ENCODE measurements around the gene HMGCR. TPM values are rescaled to one million over a fixed set of nuclear protein-coding genes. Genes with fewer than 3 reads are reported as not detected.

The HMGCR gene
- total RNA-seq, 1 donor: 49.3 TPM

DNA sequence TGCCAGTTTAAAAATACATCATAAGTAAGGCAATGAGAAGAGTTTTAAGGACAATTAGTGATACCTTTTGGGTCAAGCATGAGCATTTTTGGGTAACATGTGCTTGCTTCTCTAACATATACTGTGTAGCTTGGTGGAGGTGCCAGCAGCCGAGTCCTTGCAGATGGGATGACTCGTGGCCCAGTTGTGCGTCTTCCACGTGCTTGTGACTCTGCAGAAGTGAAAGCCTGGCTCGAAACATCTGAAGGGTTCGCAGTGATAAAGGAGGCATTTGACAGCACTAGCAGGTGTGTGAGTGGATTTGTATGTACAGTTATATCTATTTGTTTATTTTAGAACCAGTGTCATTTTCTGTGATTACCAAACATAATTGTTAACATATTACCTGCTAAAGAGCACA, 18.2 kb downstream of the HMGCR start:
- no peak for DNase-seq (ENCODE audit: low read depth)
- TF ChIP-seq, protein P1, sequence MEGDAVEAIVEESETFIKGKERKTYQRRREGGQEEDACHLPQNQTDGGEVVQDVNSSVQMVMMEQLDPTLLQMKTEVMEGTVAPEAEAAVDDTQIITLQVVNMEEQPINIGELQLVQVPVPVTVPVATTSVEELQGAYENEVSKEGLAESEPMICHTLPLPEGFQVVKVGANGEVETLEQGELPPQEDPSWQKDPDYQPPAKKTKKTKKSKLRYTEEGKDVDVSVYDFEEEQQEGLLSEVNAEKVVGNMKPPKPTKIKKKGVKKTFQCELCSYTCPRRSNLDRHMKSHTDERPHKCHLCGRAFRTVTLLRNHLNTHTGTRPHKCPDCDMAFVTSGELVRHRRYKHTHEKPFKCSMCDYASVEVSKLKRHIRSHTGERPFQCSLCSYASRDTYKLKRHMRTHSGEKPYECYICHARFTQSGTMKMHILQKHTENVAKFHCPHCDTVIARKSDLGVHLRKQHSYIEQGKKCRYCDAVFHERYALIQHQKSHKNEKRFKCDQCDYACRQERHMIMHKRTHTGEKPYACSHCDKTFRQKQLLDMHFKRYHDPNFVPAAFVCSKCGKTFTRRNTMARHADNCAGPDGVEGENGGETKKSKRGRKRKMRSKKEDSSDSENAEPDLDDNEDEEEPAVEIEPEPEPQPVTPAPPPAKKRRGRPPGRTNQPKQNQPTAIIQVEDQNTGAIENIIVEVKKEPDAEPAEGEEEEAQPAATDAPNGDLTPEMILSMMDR (IDR thresholded peaks at IDR 0.05; ENCODE audit: insufficient read depth, low read length): no peak
- no peak overlapping the region for H3K4me3 ChIP-seq (ENCODE audit: low read depth, low read length)

DNA sequence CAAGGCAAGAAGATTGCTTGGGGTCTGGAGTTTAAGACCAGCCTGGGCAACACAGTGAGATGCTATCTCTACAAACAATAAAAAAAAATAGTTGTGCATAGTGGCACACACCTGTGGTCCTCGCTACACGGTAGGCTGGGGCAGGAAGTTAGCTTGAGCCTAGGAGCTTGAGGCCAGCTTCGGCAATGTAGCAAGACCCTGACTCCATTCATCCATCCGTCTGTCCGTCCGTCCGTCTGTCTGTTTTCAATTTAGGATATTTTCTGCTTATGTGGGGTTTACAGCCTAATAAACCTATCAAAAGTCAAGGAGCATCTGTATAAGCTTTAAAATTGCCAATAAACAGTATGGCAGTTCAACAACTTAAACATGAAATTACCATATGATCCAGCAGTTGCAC, 19.7 kb downstream of the HMGCR start:
- H3K4me3 ChIP-seq (ENCODE audit: low read depth, low read length): no peak overlapping the region
- DNase-seq (ENCODE audit: low read depth): no peak
- TF ChIP-seq, protein P1 (IDR thresholded peaks at IDR 0.05; ENCODE audit: insufficient read depth, low read length): no peak

DNA sequence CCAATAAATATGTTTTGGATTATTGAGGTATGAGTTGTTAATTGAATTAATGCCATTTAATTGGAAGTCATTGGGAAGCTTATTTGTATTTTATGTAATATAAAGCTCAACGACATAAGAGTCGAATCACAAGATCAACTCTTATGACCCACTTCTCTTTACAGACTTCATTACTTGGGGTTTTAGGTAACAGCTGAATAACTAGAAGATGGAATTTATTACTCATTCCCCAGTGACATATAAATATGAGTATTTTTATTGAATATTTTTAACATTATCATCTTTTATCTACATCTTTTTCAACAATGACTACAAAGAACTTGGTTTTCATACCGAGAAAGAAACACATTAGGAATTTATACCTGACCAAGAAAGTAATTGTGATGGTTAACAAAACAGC, 21.1 kb downstream of the HMGCR start:
- no peak overlapping the region for H3K4me3 ChIP-seq (ENCODE audit: low read depth, low read length)
- TF ChIP-seq, protein P1 (IDR thresholded peaks at IDR 0.05; ENCODE audit: insufficient read depth, low read length): no peak
- no peak for DNase-seq (ENCODE audit: low read depth)

DNA sequence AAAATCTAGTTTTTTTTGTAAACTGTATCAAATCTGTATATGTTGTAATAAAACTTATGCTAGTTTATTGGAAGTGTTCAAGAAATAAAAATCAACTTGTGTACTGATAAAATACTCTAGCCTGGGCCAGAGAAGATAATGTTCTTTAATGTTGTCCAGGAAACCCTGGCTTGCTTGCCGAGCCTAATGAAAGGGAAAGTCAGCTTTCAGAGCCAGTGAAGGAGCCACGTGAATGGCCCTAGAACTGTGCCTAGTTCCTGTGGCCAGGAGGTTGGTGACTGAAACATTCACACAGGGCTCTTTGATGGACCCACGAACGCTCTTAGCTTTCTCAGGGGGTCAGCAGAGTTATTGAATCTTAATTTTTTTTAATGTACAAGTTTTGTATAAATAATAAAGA, 24.3 kb downstream of the HMGCR start:
- TF ChIP-seq, protein P1 (IDR thresholded peaks at IDR 0.05; ENCODE audit: insufficient read depth, low read length): no peak
- no peak overlapping the region for H3K4me3 ChIP-seq (ENCODE audit: low read depth, low read length)
- DNase-seq (ENCODE audit: low read depth): no peak

DNA sequence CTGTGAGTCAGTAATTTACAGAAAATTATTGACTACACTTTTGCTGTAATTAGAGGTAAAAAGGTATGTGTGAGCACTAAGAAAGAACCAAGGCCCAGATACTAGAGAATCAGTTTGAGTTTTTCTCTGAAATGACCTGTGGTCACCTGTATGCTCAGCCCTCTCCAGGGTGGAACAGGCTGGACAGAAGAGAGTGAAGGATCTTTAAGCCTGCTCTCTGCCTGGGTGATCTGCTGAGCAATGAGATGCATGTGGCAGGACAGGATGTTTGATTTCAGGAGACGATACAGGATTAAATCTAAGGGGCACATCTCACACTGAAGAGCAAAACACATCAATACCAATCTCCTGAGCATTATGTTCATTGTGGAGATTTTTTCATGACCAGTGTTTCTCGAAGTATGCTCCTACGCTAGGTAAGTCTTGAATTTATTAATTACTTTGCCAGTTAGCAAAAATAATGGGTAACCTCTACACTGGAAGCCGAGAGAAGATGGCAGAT, 25.5 kb downstream of the HMGCR start:
- no peak for DNase-seq (ENCODE audit: low read depth)
- H3K4me3 ChIP-seq (ENCODE audit: low read depth, low read length): no peak overlapping the region
- TF ChIP-seq, protein P1 (IDR thresholded peaks at IDR 0.05; ENCODE audit: insufficient read depth, low read length): no peak

DNA sequence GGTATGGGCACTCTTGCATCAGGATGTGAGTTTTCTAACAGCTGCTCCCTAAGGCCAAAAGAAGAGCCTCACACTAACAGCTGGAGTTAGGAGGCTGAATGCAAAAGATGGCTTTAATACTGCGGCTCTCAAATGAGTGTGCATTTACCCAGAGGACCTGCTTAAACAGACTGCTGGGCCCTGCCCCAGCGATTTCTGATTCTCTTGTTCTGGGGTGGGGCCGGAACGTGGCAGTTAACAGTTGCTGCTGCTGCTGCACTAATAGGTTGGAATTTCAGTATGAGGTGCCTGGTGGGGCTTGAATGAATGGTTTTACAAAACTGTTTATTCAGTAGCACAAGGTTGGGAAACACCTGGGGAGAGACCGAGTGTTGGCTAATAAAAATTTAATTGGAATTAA, 26.1 kb downstream of the HMGCR start:
- TF ChIP-seq, protein P1 (IDR thresholded peaks at IDR 0.05; ENCODE audit: insufficient read depth, low read length): no peak
- no peak overlapping the region for H3K4me3 ChIP-seq (ENCODE audit: low read depth, low read length)
- DNase-seq (ENCODE audit: low read depth): no peak

Data from fibroblast of the aortic adventitia (primary cell).